HG03108 (cell line): Measurements from ENCODE around the gene TLCD2.
A peak's percentile ranks its signal among the peaks of the same experiment; 100 is the strongest.
"Not testable (repeated sequence)": the region's sequence is repeated elsewhere in the genome, so short reads cannot be mapped to it uniquely, and the experiment has no call there.

ENCODE experiments used
- ATAC-seq: cut with Tn5 transposase; IDR thresholded peaks from one replicate; pipeline ENCODE4 v1.9.1; 2021; ENCODE audit warnings: moderate library complexity; ENCODE audit not compliant: unreplicated experiment

Gene TLCD2

GRCh38 chr17:1695365-1695764 lies 14.8 kb downstream of the TLCD2 start:
- ATAC-seq = no peak

DNA sequence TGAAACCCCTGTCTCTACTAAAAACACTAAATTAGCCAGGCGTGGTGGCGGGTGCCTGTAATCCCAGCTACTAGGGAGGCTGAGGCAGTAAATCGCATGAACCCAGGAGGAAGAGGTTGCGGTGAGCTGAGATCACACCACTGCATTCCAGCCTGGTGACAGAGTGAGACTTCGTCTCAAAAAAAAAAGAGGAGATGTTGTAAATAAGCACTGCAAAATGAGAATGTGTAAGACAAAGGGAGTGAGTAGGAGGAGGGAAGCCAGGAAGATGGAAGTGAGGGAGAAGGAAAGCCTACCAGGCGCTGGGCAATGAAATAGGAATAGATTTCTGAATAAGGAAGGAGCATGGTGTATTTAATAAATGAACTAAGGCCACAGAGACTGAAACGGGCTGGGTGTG lies 16.8 kb downstream of the TLCD2 start:
- ATAC-seq = no peak

- ATAC-seq = no peak
Measured at GRCh38 chr17:1690544-1691221, 19.5 kb downstream of the TLCD2 start.

DNA sequence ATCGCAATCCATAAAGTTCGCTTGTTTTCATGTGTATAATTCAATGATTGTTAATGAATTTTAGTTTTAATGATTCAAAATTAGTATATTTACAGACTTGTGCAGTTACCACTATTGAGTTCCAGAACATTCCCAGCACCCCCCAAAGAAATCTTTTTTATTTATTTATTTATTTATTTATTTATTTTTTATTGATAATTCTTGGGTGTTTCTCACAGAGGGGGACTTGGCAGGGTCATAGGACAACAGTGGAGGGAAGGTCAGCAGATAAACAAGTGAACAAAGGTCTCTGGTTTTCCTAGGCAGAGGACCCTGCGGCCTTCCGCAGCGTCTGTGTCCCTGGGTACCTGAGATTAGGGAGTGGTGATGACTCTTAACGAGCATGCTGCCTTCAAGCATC lies 21.8 kb downstream of the TLCD2 start:
- not testable (repeated sequence) for ATAC-seq

- ATAC-seq = no peak
Measured at GRCh38 chr17:1686086-1686485, 24.1 kb downstream of the TLCD2 start.

- ATAC-seq = peak; percentile 99
Measured at GRCh38 chr17:1684378-1685189, 25.6 kb downstream of the TLCD2 start, which contains the start of gene PRPF8. PRPF8 (minus strand) TSS chr17:1684867; CDS start chr17:1684571, 296 bp downstream.

- ATAC-seq = no peak
Measured at GRCh38 chr17:1683459-1683858, 26.7 kb downstream of the TLCD2 start.

DNA sequence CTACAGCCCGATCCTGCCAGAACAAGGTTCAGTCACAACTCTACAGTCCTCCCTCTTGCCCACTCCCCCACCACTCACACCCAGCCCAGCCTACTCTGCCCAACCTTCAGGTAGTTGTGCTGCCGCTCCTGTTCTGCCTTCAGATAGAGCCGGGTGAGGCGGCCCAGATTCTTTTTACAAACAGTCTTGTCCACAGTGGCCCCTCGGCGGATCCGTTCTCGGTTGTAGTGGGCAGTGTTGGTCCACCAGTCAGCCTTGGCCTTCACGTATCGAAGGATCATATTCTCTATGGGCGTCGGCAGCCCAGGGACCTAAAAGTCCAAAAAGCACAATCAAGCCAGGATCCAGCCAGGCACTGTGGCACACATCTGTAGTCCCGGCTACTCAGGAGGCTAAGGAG lies 33.8 kb downstream of the TLCD2 start:
- ATAC-seq = no peak

DNA sequence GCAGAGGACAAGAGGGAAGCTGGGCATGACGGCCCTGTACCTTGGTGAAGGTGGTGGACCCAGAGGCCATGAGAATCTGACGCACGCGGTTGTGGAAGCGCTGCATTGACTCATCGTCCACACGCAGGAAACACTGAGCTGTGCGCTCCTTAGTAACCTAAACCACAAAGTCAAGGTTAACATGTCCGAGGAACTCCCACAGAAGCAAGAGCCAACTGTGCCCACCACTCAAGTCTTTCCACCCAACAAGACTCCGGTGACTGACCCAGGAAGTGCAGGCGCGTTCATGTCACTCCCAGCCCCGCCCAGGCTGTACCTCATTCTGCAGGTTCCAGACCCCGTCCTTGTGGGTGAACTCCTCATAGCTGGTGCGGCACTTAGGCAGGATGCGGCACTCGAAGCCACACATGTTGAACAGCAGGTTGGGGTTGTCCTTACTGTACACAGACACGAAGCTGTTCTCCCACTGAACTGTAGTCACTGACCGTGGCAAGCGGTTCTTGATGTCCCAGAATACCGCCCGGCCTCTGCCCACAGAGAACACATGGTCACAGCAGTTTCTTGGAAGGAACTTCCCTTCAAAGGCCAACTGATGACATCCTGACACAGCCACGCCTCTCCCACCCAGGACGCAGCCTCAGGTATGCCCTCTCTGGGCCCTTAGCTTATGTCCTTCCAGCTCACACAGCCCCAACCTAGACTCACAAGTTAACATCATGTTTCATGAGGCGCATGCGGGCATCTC lies 37.0 kb downstream of the TLCD2 start:
- no peak for ATAC-seq

DNA sequence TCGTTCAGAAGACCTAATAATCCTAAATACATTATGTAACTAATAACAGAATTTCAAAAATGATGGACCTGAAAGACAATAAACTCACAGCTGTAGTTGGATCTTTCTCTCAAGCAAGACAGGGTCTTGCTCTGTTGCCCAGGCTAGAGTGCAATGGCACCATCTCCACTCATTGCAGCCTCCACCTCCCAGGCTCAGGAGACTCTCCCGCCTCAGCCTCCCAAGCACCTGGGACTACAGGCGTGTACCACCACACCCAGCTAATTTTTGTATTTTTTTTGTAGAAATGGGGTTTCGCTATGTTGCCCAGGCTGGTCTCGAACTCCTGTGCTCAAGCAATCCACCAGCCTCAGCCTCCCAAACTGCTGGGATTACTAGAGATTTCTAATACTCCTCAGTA lies 46.2 kb downstream of the TLCD2 start:
- not testable (repeated sequence) for ATAC-seq

DNA sequence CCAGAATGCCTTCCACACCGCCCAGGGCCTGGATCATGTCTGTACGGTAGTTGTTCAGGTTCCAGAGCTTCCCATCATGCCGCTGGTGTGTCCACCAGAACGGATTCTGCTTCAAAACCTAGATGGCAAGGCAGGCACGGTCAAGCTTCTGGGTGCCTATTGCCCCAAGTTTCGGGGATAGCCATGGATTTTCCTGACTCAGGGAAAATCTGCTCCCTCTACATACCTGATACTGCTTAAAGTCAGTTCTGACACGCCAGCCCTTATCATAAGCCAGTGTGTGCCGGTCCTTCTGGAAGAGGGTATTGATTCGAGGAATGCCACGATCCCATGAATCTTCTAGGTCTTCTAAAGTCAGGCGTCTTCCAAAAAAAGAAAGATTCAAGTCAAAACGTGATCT lies 49.1 kb downstream of the TLCD2 start:
- ATAC-seq = no peak

DNA sequence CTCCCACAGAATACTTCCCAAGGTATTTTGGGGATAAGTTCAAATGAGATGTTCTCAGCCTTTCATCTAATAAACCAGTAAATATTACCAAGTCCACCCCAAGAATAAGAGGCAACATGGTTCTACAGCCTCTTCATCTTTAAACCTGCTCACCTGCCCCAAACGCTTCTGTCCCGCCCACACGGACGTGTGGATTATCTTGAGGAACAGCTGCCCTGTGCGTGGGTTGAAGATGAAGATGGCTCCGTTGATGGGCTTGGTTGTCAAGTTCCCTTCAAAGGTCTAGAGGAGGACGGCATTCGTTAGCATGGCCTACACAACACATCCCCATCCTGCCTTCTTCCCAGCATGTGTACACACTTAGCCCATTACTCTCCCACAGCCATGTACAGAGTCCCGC lies 52.1 kb downstream of the TLCD2 start:
- ATAC-seq = no peak

GRCh38 chr17:1653735-1654134 lies 56.4 kb downstream of the TLCD2 start:
- no peak for ATAC-seq

DNA sequence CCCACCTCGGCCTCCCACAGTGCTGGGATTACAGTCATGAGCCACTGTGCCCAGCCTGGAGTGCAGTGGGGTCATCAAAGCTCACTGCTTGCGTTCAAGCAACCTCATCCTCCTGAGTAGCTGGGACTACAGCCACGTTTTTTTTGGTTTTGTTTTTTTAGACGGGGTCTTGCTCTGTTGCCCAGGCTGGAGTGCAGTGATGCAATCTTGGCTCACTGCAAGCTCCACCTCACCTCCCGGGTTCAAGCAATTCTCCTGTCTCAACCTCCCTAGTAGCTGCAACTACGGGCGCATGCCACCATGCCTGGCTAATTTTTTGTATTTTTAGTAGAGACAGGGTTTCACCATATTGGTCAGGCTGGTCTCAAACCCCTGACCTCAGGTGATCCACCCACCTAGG lies 57.4 kb downstream of the TLCD2 start:
- not testable (repeated sequence) for ATAC-seq
